Thyroid gland (tissue), 4 donors: ENCODE data around the gene PTPN14.

Experiments
- POLR2A ChIP-seq, 2 donors: fragments of 450-650 bp; IDR thresholded peaks; one replicate each; pipeline ENCODE4 v1.6.1; 2017; ENCODE audit warnings: antibody characterized with exemption in 2 of 2, mild to moderate bottlenecking in 2 of 2, moderate library complexity in 1 of 2
- TF ChIP-seq, protein P1 (sequence below), 6 experiments: fragments of 200-600 bp in 3 of 6; fragments of 450-650 bp in 3 of 6; sonication (generic) in 3 of 6; IDR thresholded peaks; one replicate each; pipeline ENCODE4 v1.5.1; 2016 to 2019; ENCODE audit warnings: antibody characterized with exemption in 6 of 6, mild to moderate bottlenecking in 2 of 6, inconsistent platforms in 1 of 6, moderate library complexity in 1 of 6

DNA sequence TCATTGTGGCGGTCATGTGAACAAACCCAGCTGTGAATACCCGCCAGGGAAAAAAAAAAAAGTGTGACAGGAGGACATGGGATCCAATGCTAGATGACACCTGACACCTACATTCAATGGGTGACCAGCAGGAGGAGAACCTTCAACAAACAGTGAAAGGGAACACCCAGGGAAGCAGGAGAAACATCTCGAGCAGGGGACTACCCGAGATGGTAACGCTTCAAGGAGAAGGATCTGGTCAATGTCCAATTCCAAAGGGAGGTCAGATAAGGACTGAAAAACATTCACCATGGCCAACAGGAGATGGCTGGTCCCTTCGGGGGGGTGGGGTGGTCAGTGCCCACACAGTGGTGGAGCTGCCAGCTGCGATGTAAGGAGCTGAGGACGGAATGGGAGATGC is 46.3 kb downstream of the PTPN14 start:
- no peak for TF ChIP-seq POLR2A (IDR thresholded peaks at IDR 0.05)
- TF ChIP-seq, protein P1, sequence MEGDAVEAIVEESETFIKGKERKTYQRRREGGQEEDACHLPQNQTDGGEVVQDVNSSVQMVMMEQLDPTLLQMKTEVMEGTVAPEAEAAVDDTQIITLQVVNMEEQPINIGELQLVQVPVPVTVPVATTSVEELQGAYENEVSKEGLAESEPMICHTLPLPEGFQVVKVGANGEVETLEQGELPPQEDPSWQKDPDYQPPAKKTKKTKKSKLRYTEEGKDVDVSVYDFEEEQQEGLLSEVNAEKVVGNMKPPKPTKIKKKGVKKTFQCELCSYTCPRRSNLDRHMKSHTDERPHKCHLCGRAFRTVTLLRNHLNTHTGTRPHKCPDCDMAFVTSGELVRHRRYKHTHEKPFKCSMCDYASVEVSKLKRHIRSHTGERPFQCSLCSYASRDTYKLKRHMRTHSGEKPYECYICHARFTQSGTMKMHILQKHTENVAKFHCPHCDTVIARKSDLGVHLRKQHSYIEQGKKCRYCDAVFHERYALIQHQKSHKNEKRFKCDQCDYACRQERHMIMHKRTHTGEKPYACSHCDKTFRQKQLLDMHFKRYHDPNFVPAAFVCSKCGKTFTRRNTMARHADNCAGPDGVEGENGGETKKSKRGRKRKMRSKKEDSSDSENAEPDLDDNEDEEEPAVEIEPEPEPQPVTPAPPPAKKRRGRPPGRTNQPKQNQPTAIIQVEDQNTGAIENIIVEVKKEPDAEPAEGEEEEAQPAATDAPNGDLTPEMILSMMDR (IDR thresholded peaks at IDR 0.05), result no peak
